Muscle of arm (tissue), 14 donors: ENCODE measurements around the gene TXNDC5. TPM values are rescaled to one million over a fixed set of nuclear protein-coding genes. Genes with fewer than 3 reads are reported as not detected.

Source experiments
- DNase-seq: peaks from one replicate; pipeline ENCODE4 v3.0.0-alpha.2; 2013
- long read RNA-seq, 11 donors: transcript quantifications; one replicate each; lab custom pipeline, GENCODE V29; 2026
- polyA plus RNA-seq, 12 donors: library from polyadenylated mRNA; unstranded; fragments of 120-200 nt; gene quantifications; one replicate each; pipeline ENCODE4 v1.2.1, GENCODE V29; 2013; ENCODE audit not compliant: insufficient read length in 12 of 12

Gene TXNDC5
- polyA plus RNA-seq, result 100 to 1,000 TPM in 6 of 12 donors, 10 to 100 TPM in 5, not detected in 1; 88.2 to 183 (median 116) TPM
- long read RNA-seq, donor 1, transcript TXNDC5-201 (10 exons, 2,964 nt), result major isoform, 15 of 16 reads
- long read RNA-seq, donor 1, partial matches to known transcripts, result 0 of 16 reads
- long read RNA-seq, donor 1, other reads (novel, unspliced or antisense), result 0 of 16 reads
- long read RNA-seq, donor 2, transcript TXNDC5-201 (10 exons, 2,964 nt), result major isoform, 48 of 48 reads
- long read RNA-seq, donor 2, partial matches to known transcripts, result 0 of 48 reads
- long read RNA-seq, donor 2, other reads (novel, unspliced or antisense), result 0 of 48 reads
- long read RNA-seq, donor 3, transcript TXNDC5-201 (10 exons, 2,964 nt), result major isoform, 21 of 22 reads
- long read RNA-seq, donor 3, partial matches to known transcripts, result 0 of 22 reads
- long read RNA-seq, donor 3, other reads (novel, unspliced or antisense), result 0 of 22 reads
- long read RNA-seq, donor 4, transcript TXNDC5-201 (10 exons, 2,964 nt), result major isoform, 17 of 43 reads
- long read RNA-seq, donor 4, partial matches to known transcripts, result 26 of 43 reads
- long read RNA-seq, donor 4, other reads (novel, unspliced or antisense), result 0 of 43 reads
- long read RNA-seq, donor 5, transcript TXNDC5-201 (10 exons, 2,964 nt), result major isoform, 41 of 42 reads
- long read RNA-seq, donor 5, partial matches to known transcripts, result 0 of 42 reads
- long read RNA-seq, donor 5, other reads (novel, unspliced or antisense), result 0 of 42 reads
- long read RNA-seq, donor 6, transcript TXNDC5-201 (10 exons, 2,964 nt), result major isoform, 25 of 26 reads
- long read RNA-seq, donor 6, partial matches to known transcripts, result 0 of 26 reads
- long read RNA-seq, donor 6, other reads (novel, unspliced or antisense), result 0 of 26 reads
- long read RNA-seq, donor 7, transcript TXNDC5-201 (10 exons, 2,964 nt), result major isoform, 24 of 24 reads
- long read RNA-seq, donor 7, partial matches to known transcripts, result 0 of 24 reads
- long read RNA-seq, donor 7, other reads (novel, unspliced or antisense), result 0 of 24 reads
- long read RNA-seq, donor 8, transcript TXNDC5-201 (10 exons, 2,964 nt), result major isoform, 46 of 53 reads
- long read RNA-seq, donor 8, partial matches to known transcripts, result 0 of 53 reads
- long read RNA-seq, donor 8, other reads (novel, unspliced or antisense), result 5 of 53 reads
- long read RNA-seq, donor 9, transcript TXNDC5-201 (10 exons, 2,964 nt), result major isoform, 23 of 23 reads
- long read RNA-seq, donor 9, partial matches to known transcripts, result 0 of 23 reads
- long read RNA-seq, donor 9, other reads (novel, unspliced or antisense), result 0 of 23 reads
- long read RNA-seq, donor 10, transcript TXNDC5-201 (10 exons, 2,964 nt), result major isoform, 36 of 36 reads
- long read RNA-seq, donor 10, partial matches to known transcripts, result 0 of 36 reads
- long read RNA-seq, donor 10, other reads (novel, unspliced or antisense), result 0 of 36 reads
- long read RNA-seq, donor 11, transcript TXNDC5-201 (10 exons, 2,964 nt), result major isoform, 47 of 49 reads
- long read RNA-seq, donor 11, partial matches to known transcripts, result 0 of 49 reads
- long read RNA-seq, donor 11, other reads (novel, unspliced or antisense), result 0 of 49 reads

DNA sequence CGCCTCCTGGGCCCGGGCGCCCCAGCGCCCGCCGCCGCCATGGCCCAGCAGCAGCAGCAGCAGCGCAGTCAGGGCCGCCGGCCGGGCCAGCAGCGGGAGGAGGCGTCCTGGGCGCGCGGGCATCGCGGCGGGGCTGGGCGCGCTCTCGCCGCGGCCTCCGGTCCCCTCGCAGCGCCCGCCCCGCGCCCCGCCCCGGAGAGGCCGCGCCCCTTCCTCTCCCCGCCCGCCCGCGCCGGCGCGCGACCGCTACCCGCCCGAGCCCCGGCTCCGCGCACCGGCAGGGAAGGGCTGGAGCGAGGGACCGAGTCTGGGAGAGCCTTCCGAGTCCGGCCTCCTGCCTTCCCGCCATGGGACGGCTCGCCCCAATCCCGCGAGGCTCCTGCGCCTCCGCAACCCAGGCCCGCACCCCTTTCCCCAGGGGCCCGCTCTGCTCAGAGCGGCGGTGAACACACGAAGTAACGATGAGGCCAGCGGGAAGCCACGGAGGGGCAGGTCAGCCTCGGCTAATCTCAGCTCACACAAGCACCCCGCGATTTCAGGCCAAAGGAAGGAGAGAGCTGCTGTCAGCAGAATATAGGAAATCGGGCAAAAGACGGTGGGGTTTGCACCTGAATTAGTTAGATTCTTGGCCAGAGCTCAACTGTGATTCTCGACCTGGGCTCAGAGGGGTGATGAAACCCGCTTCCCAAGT lies at the start of gene TXNDC5:
Gene TXNDC5 (minus strand): TSS at position 135 of the 691 bp plus-strand sequence. CDS start 12 bp downstream, at position 123.
- DNase-seq, result peak; percentile 68

- no peak for DNase-seq
Observed at GRCh38 chr6:7960141-7960540, 49.6 kb upstream of the TXNDC5 start.

- no peak for DNase-seq
Observed at GRCh38 chr6:7959453-7959852, 48.9 kb upstream of the TXNDC5 start.

DNA sequence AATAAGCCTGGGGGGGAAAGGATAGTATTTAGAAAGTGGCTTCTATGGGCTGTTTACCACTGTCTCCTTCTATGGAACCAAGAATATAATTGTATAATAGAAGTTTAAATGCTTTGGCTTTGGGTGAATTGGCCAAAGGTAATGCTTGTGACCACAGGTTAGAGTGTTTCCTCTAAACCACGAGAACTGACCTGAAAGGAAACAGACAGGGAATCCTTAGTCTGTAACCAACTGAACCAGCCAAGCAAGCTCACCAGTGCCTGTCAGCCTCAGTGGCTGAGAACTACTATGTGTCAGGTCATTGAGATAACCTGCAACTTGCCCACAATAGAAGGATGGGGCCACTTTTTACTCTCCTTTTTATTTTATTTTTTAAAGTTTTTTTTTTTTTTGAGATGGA lies 47.9 kb upstream of the TXNDC5 start:
- no peak for DNase-seq

- no peak for DNase-seq
Observed at GRCh38 chr6:7956257-7956656, 45.7 kb upstream of the TXNDC5 start.

DNA sequence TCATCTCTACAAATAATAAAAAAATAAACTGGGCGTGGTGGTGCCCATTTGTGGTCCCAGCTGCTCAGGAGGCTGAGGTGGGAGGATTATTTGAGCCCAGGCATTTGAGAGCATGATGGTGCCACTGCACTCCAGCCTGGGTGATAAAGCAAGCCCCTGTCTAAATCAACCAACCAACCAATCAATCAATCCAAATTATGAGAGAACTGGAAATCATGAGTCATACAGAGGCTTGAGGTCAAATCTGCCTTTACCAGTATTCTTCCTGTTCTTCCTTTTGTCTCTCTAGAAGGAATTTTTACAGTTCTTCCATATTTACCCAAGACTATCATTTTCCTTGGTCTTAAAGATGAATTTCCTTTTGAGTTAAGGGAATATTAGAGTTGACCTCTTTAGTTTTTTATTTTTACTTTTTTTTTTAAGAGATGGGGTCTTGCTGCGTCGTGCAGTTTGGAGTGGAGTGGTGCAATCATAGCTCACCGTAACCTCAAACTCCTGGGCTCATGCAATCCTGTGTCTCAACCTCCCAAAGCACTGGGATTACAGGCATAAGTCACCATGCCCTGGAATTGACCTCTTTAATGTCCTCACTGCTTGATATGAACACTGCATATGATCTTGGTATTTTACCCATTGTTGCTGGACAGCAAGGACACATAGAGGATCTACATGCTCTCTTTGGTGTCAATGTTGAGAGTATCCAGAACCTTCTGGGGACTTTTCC lies 44.1 kb upstream of the TXNDC5 start:
- DNase-seq, result no peak

GRCh38 chr6:7953753-7954152 lies 43.2 kb upstream of the TXNDC5 start:
- DNase-seq, result no peak

- no peak for DNase-seq
Observed at GRCh38 chr6:7939864-7940228, 29.3 kb upstream of the TXNDC5 start.

- no peak for DNase-seq
Observed at GRCh38 chr6:7939184-7939863, 28.7 kb upstream of the TXNDC5 start.

GRCh38 chr6:7938562-7939183 lies 28.1 kb upstream of the TXNDC5 start:
- no peak for DNase-seq

DNA sequence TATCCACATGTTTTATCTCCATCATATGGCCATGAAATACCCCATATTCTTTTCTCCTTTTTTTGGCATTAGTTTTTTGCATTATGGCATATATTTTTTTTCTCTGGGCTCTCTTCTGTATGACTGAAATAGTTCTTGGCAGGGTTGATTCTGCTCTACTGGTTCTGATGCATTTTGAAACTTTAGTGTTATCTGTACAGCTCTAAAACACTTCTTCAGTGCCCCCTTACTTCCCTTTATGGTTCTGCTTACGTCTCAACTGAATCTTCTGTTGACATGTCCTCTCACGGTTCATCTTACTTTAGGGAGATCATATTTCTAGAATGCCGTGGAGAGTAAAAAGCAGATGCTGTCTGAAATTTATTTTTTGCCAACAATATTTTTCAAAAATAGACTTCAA lies 23.2 kb upstream of the TXNDC5 start:
- DNase-seq, result no peak

DNA sequence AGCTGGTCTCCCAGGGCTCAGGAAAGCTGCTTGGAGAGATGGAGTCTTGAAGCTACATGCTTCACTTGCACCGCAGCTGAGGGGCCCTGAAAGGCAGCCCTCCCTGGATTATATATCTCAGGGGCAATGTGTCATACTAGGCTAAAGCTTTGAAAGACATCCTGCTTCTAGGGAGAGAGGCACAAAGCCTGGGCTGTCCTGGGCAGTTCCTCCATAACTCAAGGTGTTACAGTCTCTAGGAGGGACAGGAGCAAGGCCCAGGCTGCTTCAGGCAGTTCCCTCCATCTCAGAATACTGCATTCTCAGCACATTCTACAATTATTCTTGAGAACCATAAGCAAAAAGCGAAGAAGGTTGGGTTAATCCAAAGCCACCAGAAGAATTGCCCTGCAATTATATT lies 22.0 kb upstream of the TXNDC5 start:
- DNase-seq, result no peak

DNA sequence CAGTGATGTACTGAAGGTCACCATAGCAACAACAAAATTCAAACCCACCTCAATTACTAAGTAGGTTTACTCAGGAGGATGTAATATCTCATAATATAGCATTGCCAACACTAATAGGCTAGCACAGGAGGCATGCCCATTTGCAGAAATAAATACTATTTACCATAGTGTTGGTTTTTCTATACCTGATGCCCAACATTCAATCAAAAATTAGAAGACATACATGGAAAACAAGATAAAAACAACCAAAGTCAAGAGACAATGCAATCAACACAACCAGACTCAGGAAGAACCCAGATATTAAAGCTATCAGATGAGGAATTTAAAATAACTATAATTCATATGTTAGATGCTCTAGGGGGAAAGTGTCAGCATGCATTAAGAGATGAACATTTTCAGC lies 14.3 kb upstream of the TXNDC5 start:
- no peak for DNase-seq

GRCh38 chr6:7922596-7922995 lies 12.0 kb upstream of the TXNDC5 start:
- DNase-seq, result no peak

DNA sequence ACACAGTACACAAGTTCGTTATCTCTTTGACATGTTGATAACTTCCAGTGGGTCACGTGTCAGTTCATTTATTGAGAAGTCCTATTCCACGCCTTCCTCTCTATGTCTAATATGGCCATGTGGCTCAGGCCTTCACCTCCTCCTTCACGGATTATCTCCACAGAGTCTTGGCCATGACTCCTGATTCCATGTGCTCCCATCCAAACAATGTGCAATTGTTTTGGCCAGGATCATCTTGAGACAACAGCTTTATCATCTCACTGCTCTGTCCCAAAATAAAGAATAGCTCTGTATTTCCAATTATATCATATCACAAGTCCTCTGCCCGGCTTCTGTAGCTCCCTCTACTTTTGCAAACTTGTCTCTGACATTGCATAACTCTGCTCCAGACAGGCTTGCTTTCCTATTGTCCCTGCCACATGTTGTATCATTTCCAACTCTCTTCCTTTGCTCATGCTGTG lies 11.1 kb upstream of the TXNDC5 start:
- DNase-seq, result no peak

DNA sequence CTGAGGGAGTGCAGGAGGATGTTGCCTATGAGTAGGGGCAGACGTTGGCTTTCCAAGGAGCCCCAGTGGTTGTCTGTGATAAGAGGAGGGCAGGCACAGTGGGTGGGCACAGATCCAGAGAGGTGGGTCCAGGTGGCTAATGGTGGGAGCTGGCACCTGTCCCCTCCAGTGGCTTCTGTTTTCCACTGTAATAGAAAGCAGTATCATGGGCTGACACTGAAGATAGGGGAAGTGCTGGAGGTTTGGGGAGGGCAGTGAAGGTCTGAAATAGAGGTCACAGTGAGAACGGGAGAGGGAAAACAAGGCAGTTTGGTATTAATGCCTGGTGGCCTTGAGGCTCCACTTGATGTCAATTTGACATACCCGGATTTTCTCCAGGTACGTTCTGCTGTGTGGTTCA lies 10.5 kb upstream of the TXNDC5 start:
- no peak for DNase-seq

GRCh38 chr6:7920425-7920824 lies 9.8 kb upstream of the TXNDC5 start:
- no peak for DNase-seq

GRCh38 chr6:7919871-7920270 lies 9.3 kb upstream of the TXNDC5 start:
- DNase-seq, result no peak

DNA sequence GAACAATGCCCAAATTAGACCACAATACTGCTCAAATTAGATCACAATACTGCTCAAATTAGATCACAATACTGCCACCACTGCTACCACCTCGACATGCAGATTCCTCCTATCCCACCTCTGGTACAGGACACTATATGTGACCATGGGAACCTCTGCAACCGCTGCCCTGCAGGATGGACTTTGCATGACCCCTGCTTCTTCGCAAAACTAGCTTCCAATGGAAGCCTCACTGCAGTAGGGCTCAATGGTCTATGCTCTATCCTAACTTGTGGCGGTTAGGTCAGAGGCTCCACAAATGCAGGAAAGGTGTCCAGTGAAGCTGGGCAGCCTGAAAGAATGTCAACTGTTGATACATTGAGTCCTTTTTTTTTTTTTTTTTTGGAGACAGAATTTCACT lies 7.8 kb upstream of the TXNDC5 start:
- no peak for DNase-seq
